GM12874 (cell line): ENCODE measurements around the gene PHGDH.

Experiments
- CTCF ChIP-seq: IDR thresholded peaks from 2 replicates; pipeline ENCODE4 v1.5.1; 2011; ENCODE audit warnings: low read depth, mild to moderate bottlenecking, control low read depth, low read length, moderate library complexity; ENCODE audit not compliant: insufficient read depth

The PHGDH gene

DNA sequence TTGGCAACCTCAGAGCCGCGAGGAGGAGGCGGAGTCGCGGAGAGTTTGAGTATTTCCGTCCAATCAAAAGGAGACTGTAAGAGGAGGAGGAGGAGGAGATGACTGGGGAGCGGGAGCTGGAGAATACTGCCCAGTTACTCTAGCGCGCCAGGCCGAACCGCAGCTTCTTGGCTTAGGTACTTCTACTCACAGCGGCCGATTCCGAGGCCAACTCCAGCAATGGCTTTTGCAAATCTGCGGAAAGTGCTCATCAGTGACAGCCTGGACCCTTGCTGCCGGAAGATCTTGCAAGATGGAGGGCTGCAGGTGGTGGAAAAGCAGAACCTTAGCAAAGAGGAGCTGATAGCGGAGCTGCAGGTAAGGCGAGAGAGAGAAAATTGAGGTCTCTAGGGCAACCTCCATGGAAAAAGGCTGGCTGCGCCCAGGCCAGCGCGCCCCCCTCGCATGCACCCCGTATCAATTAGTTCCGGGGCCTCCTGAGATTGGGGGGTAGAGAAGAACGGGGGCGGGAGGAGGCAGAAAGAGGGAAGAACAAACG lies at the start of gene PHGDH:
Gene PHGDH, plus strand, starts transcription at position 131 of the 538 bp plus-strand sequence. Its CDS starts 89 bp downstream, at position 220.
- TF ChIP-seq CTCF: no peak

GRCh38 chr1:119662034-119662437 lies 49.7 kb upstream of the PHGDH start:
- no peak for TF ChIP-seq CTCF

DNA sequence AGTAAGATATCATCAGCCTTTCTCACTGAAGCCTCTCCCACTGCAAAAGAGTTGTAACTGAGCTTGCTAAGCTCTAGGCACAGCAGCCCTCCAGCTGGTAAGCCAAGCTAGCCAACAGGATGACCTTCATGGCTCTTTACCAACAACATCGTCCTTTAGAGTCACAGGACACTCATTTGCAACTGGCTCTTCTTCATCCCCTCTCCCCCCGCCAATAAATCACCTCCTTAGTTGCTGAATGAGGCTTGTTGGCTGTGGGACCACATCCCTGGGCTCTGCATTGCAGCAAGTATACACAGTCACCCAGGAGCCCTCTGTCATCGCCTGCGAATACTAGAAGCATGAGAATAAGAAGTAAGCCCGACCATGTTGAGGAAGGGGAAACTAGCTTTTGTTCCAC lies 47.7 kb upstream of the PHGDH start:
- TF ChIP-seq CTCF: no peak

DNA sequence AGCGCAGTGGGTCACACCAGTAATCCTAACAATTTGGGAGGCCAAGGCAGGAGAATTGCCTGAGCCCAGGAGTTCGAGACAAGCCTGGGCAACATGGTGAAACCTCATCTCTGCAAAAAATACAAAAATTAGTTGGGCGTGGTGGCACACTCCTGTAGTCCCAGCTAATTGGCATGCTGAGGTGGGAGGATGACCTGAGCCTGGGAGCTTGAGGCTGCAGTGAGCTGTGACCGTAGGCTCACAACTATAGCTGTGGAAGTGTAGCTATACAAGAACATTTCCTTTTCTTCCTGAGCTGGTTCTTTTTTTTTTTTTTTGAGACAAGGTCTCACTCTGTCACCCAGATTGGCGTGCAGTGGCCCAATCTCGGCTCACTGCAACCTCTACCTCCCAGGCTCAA lies 44.6 kb upstream of the PHGDH start:
- no peak for TF ChIP-seq CTCF

DNA sequence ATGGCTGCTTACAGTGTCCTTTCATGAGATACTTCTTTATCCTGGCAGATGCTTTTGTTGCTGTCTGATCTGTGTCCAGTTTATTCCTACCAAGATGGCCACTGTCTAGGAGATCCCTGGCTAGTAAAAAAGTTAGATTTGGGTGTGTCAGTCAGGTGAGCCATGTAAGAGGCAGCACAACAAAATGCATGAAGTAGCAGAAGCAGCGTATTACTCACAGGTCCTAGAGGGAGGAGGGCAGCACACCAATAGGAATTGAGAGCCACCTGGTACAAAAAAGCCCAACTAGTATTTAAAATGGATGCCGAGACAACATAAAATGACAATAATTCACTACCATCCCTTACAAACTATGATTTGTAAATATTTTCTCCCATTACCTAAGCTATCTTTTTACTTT lies 40.8 kb upstream of the PHGDH start:
- no peak for TF ChIP-seq CTCF

DNA sequence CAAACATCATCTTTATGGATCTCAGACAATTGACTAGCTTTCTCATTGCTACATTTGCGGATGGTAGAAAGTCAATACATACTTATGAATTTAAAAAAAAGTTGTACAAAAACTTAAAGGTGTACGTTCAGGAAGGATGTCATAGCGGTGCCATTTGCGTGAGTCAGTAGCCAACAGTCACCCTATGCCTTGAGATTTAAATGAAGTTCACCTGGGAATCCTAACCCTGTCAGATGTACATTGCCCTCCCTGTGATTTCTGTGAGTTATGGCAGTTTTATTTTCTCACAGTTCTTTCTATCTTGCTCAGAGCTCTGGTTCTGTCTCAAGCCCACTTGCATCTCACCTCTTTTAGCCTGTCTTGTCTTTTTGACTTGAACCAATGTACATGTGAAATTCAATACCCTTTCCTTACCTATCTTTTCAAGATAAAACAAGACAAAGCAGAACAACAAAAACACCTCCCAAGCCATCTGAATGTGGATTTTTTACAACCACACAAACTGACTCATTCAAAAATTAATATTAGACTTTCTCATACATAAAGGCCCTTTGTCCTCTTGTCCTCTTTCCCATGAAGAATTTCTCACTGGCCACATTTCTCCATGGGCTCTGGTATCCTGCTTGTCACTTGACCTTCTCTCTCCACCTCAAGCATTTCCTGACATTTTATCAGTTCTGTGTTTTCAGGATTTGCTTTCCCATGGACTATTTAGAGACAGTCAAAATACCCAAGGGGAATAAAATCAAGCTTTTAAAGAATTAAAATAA lies 38.4 kb upstream of the PHGDH start:
- no peak for TF ChIP-seq CTCF

DNA sequence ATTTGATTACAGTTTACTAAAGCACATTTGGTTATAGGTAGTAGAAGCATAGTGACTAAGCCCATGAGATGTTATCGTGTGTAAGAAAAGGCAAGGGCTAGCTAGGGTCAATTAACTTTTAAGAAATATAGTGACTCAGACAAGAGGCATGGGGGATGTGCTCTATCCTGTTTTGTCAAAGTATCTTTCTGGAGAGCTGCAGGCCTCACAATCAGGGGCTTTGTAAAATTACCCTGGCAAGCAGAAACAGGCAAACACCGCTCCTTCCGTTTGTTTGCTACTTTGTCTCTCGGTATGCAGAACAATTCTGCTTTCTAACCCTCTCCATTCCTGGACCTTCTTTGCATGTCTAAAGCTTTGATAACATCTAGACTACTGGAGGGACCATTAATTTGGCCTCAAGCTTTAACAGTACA lies 37.6 kb upstream of the PHGDH start:
- TF ChIP-seq CTCF: no peak
